ENCODE measurements around the gene PXDC1. TPM values are rescaled to one million over a fixed set of nuclear protein-coding genes. Genes with fewer than 3 reads are reported as not detected.

The PXDC1 gene
- total RNA-seq, 1 donor from 2014 or later = 41.0 TPM

- H3K27ac Mint-ChIP-seq (ENCODE audit: unreplicated experiment) = no peak overlapping the region
- peaks cover 37% of the 10 kb centered on the region for H3K36me3 Mint-ChIP-seq (ENCODE audit: low read depth, unreplicated experiment)
- DNase-seq (ENCODE audit: low spot score) = no peak
- no peak overlapping the region for H3K4me3 Mint-ChIP-seq (ENCODE audit: unreplicated experiment)
- TF ChIP-seq CTCF (IDR thresholded peaks at IDR 0.05; ENCODE audit: unreplicated experiment) = no peak
- peaks cover 11% of the 10 kb centered on the region for H3K27me3 Mint-ChIP-seq (ENCODE audit: unreplicated experiment)
- peaks cover 57% of the 10 kb centered on the region for H3K4me1 Mint-ChIP-seq (ENCODE audit: unreplicated experiment)
- H3K9me3 Mint-ChIP-seq (ENCODE audit: unreplicated experiment) = peaks cover 6% of the 10 kb centered on the region
These were observed 12.1 kb downstream of the PXDC1 start for GRCh38 chr6:3739311-3739897.

GRCh38 chr6:3738381-3739131 lies 13.0 kb downstream of the PXDC1 start:
- Mint-ChIP-seq H3K27ac (ENCODE audit: unreplicated experiment) (no peak overlapping the region), H3K9me3 (ENCODE audit: unreplicated experiment) (peaks cover 6% of the 10 kb centered on the region), H3K27me3 (ENCODE audit: unreplicated experiment) (peaks cover 10% of the 10 kb centered on the region), H3K36me3 (ENCODE audit: low read depth, unreplicated experiment) (peaks cover 45% of the 10 kb centered on the region), H3K4me1 (ENCODE audit: unreplicated experiment) (peaks cover 58% of the 10 kb centered on the region), H3K4me3 (ENCODE audit: unreplicated experiment) (no peak overlapping the region)
- no peak for DNase-seq (ENCODE audit: low spot score)
- TF ChIP-seq CTCF (IDR thresholded peaks at IDR 0.05; ENCODE audit: unreplicated experiment) = no peak

- Mint-ChIP-seq H3K27ac (ENCODE audit: unreplicated experiment) (no peak overlapping the region), H3K9me3 (ENCODE audit: unreplicated experiment) (peaks cover 6% of the 10 kb centered on the region), H3K4me3 (ENCODE audit: unreplicated experiment) (peak overlapping the region; percentile 59), H3K36me3 (ENCODE audit: low read depth, unreplicated experiment) (peaks cover 50% of the 10 kb centered on the region), H3K4me1 (ENCODE audit: unreplicated experiment) (peaks cover 54% of the 10 kb centered on the region), H3K27me3 (ENCODE audit: unreplicated experiment) (peaks cover 10% of the 10 kb centered on the region)
- TF ChIP-seq CTCF (IDR thresholded peaks at IDR 0.05; ENCODE audit: unreplicated experiment) = no peak
- no peak for DNase-seq (ENCODE audit: low spot score)
These were observed 13.7 kb downstream of the PXDC1 start for GRCh38 chr6:3737831-3738210.

GRCh38 chr6:3737149-3737830 lies 14.2 kb downstream of the PXDC1 start:
- peaks cover 10% of the 10 kb centered on the region for H3K27me3 Mint-ChIP-seq (ENCODE audit: unreplicated experiment)
- H3K9me3 Mint-ChIP-seq (ENCODE audit: unreplicated experiment) = peaks cover 6% of the 10 kb centered on the region
- peaks cover 50% of the 10 kb centered on the region for H3K4me1 Mint-ChIP-seq (ENCODE audit: unreplicated experiment)
- no peak for TF ChIP-seq CTCF (IDR thresholded peaks at IDR 0.05; ENCODE audit: unreplicated experiment)
- no peak for DNase-seq (ENCODE audit: low spot score)
- peak overlapping the region; percentile 78 for H3K4me3 Mint-ChIP-seq (ENCODE audit: unreplicated experiment)
- peaks cover 52% of the 10 kb centered on the region for H3K36me3 Mint-ChIP-seq (ENCODE audit: low read depth, unreplicated experiment)
- H3K27ac Mint-ChIP-seq (ENCODE audit: unreplicated experiment) = no peak overlapping the region
